AG09309 (cell line): ENCODE measurements around the gene UNKL.

Experiments used
- DNase-seq: peaks from one replicate; pipeline ENCODE4 v3.0.0-alpha.2; 2010; ENCODE audit warnings: low read depth
- H3K4me3 ChIP-seq: 2 replicates; pipeline ENCODE4 v1.5.1; 2011; ENCODE audit warnings: mild to moderate bottlenecking, low read depth, low read length, moderate library complexity; ENCODE audit not compliant: control insufficient read depth
- TF ChIP-seq, protein P1 (sequence below): IDR thresholded peaks from 2 replicates; pipeline ENCODE4 v1.5.1; 2011; ENCODE audit warnings: mild to moderate bottlenecking, low read depth, low read length, inconsistent platforms; ENCODE audit not compliant: insufficient read depth, control insufficient read depth; ENCODE audit errors: missing control alignments

The UNKL gene

DNA sequence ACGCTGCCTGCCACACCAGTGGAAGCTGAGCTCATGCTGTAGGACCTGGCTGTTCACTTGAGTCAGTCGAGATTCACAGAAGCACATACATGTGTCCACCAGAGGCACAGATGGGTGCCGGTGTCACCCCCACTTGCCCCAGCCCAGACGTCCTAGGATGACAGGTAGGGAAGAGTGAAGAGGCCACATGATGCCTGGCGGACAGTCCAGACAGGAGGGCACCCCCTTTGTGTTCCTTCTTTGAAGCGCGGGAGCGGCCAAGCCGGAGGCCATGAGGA, 96.3 kb downstream of the UNKL start:
- no peak overlapping the region for H3K4me3 ChIP-seq
- DNase-seq: no peak
- TF ChIP-seq, protein P1, sequence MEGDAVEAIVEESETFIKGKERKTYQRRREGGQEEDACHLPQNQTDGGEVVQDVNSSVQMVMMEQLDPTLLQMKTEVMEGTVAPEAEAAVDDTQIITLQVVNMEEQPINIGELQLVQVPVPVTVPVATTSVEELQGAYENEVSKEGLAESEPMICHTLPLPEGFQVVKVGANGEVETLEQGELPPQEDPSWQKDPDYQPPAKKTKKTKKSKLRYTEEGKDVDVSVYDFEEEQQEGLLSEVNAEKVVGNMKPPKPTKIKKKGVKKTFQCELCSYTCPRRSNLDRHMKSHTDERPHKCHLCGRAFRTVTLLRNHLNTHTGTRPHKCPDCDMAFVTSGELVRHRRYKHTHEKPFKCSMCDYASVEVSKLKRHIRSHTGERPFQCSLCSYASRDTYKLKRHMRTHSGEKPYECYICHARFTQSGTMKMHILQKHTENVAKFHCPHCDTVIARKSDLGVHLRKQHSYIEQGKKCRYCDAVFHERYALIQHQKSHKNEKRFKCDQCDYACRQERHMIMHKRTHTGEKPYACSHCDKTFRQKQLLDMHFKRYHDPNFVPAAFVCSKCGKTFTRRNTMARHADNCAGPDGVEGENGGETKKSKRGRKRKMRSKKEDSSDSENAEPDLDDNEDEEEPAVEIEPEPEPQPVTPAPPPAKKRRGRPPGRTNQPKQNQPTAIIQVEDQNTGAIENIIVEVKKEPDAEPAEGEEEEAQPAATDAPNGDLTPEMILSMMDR: no peak

DNA sequence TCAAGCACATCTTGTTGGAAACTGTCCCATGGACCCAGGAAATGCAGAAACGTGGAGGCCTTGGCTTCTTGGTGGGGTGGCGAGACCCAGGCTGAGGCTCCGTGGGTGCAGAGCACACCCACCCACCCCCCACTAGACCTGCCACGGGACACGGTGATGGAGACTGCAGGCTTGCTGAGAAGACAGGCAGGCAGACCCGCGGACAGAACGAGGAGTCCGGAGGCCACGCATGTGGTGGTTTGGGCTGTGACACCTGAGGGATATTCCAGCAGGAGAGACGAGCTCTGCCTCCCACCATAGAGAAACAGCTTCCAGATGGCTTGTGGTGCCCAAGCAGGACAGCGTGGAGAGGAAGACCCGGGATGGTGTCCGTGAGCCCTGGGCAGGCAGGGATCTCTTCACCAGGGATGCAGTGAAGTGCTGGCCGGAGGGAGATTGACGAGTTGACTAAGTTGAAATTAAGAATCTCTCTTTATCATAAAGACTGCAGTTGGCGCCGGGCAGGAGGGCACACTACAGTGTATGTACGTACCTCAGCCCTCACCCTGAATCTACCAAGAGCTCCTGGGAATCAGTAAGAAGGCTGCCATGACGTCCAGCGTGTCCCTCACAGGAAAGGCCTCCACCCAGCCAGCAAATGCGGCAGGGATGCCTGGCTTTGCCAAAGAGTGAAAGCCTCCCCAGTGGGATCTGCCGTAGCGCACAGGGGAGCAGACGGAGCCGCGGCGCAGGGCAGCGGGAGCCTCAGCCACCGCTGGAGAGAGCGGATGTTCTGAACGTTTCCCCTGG, 96.8 kb downstream of the UNKL start:
- TF ChIP-seq, protein P1: no peak
- no peak overlapping the region for H3K4me3 ChIP-seq
- no peak for DNase-seq

DNA sequence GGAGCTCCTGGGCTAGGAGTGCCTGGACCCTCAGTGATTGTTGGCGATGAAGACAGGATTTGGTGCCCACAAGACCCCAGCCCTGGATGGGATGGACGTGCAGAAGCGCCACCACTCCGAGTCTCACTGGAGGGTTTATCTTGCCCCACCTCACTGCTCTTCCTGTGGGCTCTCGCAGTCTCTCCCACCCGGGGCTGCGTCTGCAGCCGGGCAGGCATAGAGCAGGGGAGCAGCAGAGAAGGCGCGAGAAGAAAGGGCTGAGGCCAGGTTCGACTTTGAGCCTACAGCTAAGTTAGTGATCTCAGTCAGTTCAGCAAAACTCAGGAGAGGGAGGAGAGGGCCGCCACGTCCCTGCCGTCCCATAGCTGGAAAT, 98.5 kb downstream of the UNKL start:
- no peak overlapping the region for H3K4me3 ChIP-seq
- DNase-seq: no peak
- TF ChIP-seq, protein P1: no peak

DNA sequence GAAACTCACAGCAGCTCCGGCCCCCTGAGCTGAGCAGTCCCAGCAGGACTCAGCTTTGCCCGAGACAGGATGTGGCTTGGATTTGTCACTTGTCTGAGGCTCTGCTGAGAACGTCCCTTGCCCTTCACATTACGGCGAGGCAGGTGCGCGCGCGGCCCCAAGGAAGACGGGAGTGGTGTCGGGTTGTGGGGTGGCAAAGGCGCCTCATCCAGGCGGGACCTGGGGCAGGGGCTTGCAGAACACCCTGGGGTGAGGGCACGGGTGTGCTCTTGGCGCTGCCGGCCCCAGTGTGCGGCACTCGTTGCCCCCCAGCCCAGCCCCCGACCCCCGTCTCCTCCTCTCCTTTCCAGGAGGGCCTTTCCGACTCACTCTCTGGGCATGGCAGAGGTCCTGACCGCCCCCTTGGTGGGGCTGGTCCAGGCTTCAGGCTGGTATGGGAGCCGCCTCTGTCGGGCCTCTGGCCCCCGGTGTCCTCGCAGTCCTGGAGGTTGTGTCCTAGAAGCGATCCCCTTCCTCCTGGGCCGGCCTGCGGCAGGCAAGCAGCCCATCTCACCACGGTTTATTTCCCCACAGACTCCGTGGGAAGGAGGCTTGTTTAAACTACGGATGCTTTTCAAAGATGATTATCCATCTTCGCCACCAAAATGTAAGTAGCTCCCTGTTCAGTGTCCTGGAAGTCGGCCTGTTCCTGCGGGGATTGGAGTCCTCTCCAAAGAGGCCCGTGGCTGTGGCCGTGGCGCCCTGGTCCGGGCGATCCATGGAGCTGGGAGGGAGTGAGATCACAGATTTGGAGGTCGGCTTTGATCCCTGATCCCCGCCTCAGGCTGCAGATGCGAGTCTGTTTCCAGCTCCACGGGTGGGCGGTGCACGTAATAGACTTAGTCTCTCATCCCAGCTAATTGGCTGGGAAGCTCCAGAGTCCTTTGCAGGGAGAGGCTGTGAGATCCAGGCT, 99.1 kb downstream of the UNKL start:
- no peak overlapping the region for H3K4me3 ChIP-seq
- no peak for DNase-seq
- TF ChIP-seq, protein P1: no peak

DNA sequence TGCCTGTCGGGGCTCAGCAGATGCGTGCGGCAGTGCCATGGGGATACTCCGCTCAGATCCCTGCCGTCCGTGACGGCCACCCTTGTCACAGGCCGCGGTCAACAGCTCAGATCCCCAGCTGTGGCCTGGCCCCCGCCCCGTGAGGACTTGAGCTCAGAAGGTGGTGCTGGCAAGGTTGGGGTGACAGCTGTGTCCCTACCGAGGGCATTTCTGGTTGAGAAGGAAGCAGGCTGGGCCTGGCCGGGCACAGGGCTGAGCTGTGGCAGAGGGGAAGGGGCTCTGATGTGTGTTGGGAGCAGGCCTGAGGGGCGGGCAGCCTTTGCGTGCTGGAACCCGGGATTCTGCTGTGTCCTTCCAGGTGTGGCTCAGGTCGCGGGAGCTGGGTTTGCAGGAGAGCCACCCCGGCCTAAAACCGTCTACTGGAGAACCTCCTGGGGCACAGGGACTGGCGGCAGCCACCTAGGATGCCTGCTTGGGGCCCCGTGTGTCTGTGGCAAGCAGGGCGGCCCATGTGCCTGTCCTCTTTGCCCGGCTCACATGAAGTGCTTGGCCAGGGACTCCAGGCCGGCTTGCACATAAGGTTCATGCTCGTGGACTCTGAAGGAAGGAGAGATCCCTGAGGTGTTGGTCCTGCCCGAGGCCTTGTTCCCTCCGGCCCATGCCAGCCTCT, 100.0 kb downstream of the UNKL start:
- H3K4me3 ChIP-seq: no peak overlapping the region
- TF ChIP-seq, protein P1: no peak
- no peak for DNase-seq

DNA sequence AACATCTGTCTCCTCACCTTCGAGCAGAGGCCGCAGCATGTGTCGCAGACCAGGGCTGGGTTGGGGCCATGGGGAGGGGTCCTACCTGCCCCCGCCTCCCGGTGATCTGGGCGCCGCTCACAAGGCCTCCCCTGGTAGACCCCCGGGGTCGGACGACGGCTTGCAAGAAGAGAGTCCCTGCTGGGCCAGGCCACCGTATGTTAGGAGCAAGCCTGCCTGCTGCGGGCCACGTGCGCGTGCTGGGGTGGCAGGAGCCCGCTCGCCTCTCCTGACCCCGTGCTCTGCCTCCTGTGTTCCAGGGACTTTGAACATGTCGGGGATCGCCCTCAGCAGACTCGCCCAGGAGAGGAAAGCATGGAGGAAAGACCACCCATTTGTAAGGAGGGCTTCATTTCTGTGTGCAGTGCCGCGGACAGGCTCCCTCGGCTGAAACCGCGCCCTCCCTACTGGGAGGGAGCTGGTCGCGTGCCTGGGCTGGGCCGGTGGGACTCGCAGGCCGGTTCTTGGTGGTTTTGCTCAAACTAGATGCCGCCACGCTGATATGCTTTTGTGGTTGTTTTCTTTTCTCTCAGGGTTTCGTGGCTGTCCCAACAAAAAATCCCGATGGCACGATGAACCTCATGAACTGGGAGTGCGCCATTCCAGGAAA, 100.7 kb downstream of the UNKL start:
- DNase-seq: no peak
- TF ChIP-seq, protein P1: no peak

More for the DNA sequence above, 100.7 kb downstream of the UNKL start:
- H3K4me3 ChIP-seq: no peak overlapping the region
